ENCODE data around the gene ALG9.

DNA sequence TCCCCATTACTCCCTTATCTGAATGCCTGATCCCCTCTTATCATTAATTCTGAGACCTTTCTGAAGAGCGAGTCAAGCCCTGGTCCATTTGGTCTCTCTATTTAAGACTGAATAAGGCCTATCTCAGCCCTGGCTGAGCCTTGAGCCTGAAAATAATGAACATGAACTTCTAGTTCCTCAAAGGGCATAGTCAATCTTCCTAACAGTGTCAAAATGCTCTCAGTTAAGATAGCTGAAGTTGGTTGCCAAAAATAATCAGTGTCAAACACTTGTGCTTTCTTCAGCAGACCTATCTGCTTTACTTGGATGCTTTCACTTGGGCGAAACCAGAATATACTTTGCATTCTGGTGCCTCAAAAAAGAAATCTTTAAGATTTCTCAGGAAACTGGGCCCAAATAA, 62.5 kb downstream of the ALG9 start:
- TF ChIP-seq, protein P1, sequence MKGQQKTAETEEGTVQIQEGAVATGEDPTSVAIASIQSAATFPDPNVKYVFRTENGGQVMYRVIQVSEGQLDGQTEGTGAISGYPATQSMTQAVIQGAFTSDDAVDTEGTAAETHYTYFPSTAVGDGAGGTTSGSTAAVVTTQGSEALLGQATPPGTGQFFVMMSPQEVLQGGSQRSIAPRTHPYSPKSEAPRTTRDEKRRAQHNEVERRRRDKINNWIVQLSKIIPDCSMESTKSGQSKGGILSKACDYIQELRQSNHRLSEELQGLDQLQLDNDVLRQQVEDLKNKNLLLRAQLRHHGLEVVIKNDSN (IDR thresholded peaks at IDR 0.05; ENCODE audit: borderline replicate concordance, extremely low read length, insufficient read depth, low read depth, low read length), result no peak
- TF ChIP-seq, protein P2, sequence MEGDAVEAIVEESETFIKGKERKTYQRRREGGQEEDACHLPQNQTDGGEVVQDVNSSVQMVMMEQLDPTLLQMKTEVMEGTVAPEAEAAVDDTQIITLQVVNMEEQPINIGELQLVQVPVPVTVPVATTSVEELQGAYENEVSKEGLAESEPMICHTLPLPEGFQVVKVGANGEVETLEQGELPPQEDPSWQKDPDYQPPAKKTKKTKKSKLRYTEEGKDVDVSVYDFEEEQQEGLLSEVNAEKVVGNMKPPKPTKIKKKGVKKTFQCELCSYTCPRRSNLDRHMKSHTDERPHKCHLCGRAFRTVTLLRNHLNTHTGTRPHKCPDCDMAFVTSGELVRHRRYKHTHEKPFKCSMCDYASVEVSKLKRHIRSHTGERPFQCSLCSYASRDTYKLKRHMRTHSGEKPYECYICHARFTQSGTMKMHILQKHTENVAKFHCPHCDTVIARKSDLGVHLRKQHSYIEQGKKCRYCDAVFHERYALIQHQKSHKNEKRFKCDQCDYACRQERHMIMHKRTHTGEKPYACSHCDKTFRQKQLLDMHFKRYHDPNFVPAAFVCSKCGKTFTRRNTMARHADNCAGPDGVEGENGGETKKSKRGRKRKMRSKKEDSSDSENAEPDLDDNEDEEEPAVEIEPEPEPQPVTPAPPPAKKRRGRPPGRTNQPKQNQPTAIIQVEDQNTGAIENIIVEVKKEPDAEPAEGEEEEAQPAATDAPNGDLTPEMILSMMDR (IDR thresholded peaks at IDR 0.05 in 2 of 3, conservative IDR thresholded peaks at IDR 0.05 in 1 of 3; ENCODE audit: control insufficient read depth in 2 of 3, extremely low read depth in 1 of 3, insufficient read depth in 1 of 3, low read depth in 3 of 3, low read length in 3 of 3), result no peak
- no peak for TF ChIP-seq SP1 (IDR thresholded peaks at IDR 0.05; ENCODE audit: low read depth, low read length)

Data from GM12878 (cell line).